GM23338 (cell line): Measurements from ENCODE around the gene SEC11A.

Experiments used
- POLR2AphosphoS5 ChIP-seq: IDR thresholded peaks from 2 replicates; pipeline ENCODE4 v1.6.1; 2016; ENCODE audit warnings: antibody characterized with exemption, low read depth
- TF ChIP-seq, protein P1 (sequence below): IDR thresholded peaks from 2 replicates; pipeline ENCODE4 v1.6.1; 2016; ENCODE audit warnings: antibody characterized with exemption
- TF ChIP-seq, protein P2 (sequence below), 2 experiments: fragments of 200-600 bp in 1 of 2; sonication (generic) in 1 of 2; conservative IDR thresholded peaks; 2 replicates each; pipeline versions ENCODE4 v1.5.1 to v1.6.1; 2016 to 2017; ENCODE audit warnings: antibody characterized with exemption in 2 of 2, low read depth in 2 of 2, mild to moderate bottlenecking in 2 of 2, moderate library complexity in 1 of 2

DNA sequence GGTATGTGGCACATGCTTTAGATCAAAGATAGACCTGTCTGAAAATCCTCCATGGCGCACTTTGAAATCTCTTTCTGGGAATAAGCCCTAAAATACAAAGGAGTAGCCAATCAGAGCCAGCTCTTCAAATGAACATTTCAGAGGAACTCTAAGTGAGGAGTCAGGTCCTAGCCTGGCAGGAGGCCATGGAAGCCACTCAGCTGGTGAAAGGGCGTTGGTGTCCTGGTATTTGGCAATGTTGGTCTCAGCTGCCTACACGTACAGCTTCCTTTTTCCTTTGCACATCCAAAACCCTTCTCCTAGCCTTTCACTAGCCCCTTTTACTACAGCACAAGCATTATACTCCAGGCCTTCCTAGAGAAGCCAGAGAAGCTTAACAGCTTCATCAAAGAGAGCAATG is 67.4 kb downstream of the SEC11A start:
- TF ChIP-seq, protein P1, sequence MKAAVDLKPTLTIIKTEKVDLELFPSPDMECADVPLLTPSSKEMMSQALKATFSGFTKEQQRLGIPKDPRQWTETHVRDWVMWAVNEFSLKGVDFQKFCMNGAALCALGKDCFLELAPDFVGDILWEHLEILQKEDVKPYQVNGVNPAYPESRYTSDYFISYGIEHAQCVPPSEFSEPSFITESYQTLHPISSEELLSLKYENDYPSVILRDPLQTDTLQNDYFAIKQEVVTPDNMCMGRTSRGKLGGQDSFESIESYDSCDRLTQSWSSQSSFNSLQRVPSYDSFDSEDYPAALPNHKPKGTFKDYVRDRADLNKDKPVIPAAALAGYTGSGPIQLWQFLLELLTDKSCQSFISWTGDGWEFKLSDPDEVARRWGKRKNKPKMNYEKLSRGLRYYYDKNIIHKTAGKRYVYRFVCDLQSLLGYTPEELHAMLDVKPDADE = no peak
- TF ChIP-seq POLR2AphosphoS5 = no peak
- TF ChIP-seq, protein P2, sequence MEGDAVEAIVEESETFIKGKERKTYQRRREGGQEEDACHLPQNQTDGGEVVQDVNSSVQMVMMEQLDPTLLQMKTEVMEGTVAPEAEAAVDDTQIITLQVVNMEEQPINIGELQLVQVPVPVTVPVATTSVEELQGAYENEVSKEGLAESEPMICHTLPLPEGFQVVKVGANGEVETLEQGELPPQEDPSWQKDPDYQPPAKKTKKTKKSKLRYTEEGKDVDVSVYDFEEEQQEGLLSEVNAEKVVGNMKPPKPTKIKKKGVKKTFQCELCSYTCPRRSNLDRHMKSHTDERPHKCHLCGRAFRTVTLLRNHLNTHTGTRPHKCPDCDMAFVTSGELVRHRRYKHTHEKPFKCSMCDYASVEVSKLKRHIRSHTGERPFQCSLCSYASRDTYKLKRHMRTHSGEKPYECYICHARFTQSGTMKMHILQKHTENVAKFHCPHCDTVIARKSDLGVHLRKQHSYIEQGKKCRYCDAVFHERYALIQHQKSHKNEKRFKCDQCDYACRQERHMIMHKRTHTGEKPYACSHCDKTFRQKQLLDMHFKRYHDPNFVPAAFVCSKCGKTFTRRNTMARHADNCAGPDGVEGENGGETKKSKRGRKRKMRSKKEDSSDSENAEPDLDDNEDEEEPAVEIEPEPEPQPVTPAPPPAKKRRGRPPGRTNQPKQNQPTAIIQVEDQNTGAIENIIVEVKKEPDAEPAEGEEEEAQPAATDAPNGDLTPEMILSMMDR (conservative IDR thresholded peaks at IDR 0.05; ENCODE audit: low read depth in 2 of 2) = no peak
